Stimulated activated CD4-positive, alpha-beta T cell treated with anti-CD3 and anti-CD28 coated beads, Interleukin-15, amount 100 ng/mL, for 48 hours (primary cell): ENCODE measurements around the gene PPP1R16B.

ENCODE experiments used
- DNase-seq, 2 donors: peaks; one replicate each; pipeline ENCODE4 v3.0.0-alpha.2; 2020; ENCODE audit warnings: low read depth in 2 of 2

PPP1R16B gene

GRCh38 chr20:38805502-38805957 is at the start of gene PPP1R16B:
Gene PPP1R16B, plus strand, starts transcription at chr20:38805697. Its CDS starts 30,229 bp downstream, at chr20:38835926.
- peak; percentile 34 to 73 for DNase-seq

- DNase-seq, result no peak
Measured at GRCh38 chr20:38757145-38757775, 48.2 kb upstream of the PPP1R16B start.

DNA sequence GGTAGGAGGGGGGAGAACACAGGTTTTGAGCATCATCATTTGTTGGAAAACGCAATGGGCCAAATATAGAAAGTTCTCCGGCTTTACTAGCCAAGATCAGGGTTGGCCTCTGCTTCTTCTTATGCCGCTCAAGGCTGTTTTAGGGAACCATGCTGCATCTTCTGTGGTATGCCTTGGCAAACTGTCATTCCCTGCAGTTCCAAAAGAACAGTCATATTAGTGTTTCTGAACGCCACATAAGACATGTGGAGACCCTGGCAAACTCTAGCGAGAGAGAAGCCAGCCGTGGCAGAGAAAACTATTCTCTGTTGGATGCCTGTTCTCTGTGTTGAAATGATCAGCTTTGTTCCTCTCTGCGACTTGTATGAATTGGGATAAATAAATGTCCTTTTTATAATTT is 46.4 kb upstream of the PPP1R16B start:
- DNase-seq, result no peak

GRCh38 chr20:38760978-38761377 is 44.5 kb upstream of the PPP1R16B start:
- DNase-seq, result no peak

DNA sequence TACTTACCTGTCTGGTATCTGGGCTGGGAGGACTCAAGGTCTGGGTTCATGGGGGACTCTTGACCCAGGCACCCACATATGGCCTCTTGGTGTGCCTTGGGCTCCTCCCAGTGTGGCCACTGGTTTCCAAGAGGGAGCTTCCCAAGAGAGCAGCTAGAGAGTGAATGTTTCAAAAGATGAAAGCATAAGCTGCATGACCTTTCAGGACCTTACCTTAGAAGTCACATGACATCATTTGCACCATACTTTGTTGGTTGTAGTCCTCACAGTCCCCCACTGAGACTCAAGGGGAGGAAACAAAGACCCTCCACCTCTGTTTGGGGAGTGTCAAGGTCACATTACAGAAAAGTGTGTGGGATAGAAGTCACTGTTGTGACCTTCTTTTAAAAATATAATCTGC is 43.3 kb upstream of the PPP1R16B start:
- no peak for DNase-seq

- DNase-seq, result no peak
Measured at GRCh38 chr20:38763616-38764015, 41.9 kb upstream of the PPP1R16B start.

DNA sequence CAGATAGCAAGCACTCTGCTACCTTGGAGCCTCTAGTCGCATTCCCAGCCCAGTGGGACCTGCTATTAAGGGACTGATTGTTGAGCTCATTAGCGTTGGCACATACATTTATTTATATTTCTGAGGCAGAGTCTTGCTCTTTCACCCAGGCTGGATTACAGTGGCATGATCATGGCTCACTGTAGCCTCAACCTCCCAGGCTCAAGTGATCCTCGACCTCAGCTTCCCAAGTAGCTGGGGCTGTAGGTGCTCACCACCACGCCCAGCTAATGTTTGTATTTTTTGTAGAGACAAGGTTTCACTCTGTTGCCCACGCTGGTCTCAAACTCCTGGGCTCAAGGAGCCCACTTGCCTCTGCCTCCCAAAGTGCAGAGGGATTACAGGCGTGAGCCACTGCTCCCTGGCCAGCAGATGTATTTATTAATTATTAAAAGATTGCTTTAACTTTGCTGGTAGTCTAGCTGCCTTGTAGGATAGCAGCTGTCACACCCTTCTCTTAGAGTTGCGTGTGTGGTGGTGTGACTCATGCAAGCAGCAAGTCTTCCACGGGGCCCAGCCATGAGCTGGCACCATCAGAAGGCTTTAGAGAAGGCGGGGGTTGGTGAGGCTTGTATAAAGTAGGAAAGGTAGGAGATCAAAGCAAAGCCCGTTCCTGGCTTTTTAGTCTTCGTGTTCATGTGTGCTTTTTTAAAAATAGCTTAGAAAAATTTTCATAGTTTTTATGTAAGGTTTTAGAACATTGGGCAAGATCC is 40.8 kb upstream of the PPP1R16B start:
- DNase-seq, result peak; percentile 47 to 54

- DNase-seq, result no peak
Measured at GRCh38 chr20:38766071-38766470, 39.4 kb upstream of the PPP1R16B start.

DNA sequence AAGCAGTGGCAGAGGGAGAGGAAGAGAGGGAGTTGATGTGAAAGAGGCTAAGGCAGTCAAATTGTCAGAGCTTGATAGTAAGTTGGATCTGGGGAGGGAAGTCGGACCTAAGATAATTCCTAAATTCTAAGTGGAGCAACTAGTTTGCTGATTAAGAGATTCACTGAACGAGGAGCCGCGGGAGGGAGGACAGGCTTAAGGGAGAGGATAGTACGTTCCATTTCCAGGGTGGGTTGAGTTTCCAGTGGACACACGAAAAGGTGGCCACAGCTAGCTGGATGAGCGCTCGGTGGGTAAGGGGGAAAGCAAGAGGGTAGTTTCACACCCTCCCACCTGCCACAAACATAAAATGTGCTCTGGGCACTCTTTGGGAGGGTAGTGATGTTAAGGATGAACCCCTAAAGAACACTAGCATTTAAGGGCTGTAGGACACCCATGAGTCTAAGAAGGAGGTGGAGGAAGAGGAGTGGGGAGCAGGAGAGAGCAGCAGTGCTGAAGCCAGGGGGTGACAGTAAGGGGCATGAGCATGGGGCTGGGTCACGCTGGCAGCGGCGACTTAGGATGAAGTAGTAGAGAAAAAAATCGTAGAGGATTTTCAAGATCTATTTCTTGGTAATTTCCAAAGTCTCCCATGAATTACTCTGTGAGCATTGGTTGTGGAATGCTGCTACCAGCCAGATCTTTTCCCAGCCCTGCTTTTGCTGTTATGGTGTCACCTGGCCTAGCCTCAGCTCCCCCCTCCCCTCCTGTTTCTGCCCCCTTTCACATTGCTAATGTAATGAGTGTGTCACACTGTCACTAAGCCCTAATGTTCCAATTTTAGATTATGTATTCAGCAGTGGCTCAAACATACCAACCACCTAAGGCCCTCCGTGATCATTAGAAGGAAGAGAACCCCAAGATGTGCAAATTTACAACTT is 35.9 kb upstream of the PPP1R16B start:
- no peak for DNase-seq

DNA sequence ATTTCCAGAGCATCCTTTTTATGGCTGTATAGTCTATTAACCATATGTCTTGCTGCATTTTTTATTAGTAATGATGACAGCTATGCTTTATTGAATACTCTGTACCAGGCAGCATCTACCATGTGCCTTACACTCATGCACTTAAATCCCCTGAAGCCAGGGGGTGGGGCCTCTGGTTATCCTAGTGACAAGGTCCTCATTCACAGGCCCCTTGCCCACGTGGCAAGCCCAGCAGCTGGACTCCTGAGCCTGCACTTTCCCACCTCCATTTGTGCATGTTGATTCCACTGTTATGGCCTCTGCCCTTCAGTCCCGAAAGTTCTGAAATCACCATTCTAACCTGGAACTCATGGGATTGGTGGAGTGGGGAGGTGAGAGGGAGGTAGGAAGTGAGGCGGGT is 35.0 kb upstream of the PPP1R16B start:
- no peak for DNase-seq

DNA sequence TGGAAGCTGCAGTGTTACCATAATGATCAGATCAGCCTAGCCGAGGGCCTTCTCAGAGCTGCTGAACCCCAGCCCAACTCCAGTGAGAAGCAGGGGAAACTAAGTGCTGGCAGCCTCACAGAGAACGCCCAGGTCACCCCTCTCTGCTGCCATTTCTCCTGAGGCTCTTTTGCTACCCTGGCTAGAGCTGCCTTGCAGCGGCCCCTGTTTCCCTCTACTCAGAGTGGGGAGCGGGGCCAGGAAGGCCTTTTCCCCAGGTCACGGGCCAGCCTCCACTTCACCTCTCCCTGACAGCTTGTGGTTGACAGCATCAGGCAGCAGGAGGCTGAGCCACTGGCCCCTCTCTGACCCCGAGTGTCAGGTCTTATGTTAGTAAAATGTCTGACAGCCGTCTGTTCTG is 34.5 kb upstream of the PPP1R16B start:
- DNase-seq, result no peak

- DNase-seq, result no peak
Measured at GRCh38 chr20:38771621-38772020, 33.9 kb upstream of the PPP1R16B start.

DNA sequence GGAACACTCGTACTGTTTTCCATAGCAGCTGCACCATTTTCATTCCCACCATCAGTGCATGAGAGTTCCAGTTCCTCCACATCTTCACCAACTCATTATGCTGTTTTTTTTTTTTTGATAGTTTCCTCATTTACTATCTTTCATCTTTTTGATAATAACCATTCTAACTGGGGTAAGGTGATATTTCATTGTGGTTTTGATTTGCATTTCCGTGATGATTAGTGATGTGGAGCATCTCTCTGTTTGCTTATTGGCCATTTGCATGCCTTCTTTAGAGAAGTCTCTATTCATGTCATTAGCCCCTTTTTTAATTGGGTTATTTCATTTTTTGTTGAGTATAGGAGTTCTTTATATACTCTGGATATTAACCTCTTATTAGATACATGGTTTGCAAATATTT is 31.3 kb upstream of the PPP1R16B start:
- DNase-seq, result no peak

DNA sequence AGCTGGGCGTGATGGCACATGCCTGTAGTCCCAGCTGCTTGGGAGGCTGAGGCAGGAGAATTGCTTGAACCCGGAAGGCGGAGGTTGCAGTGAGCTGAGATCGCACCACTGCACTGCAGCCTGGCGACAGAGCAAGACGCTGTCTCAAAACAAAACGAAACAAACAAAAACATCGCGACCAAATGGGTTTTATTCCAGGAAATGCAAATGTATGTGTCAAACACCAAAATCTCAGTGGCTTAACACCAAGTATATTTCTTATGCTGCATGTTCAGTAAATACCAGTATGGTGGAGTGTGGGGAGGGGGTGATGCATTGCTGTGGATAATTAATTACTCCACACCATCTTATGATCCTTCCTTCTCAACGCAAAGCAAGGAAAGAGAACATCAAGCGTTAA is 29.1 kb upstream of the PPP1R16B start:
- DNase-seq, result no peak

- DNase-seq, result no peak
Measured at GRCh38 chr20:38779247-38780097, 26.0 kb upstream of the PPP1R16B start.

- no peak for DNase-seq
Measured at GRCh38 chr20:38782275-38782674, 23.2 kb upstream of the PPP1R16B start.

GRCh38 chr20:38787870-38788269 is 17.6 kb upstream of the PPP1R16B start:
- DNase-seq, result no peak

- DNase-seq, result no peak
Measured at GRCh38 chr20:38789503-38790199, 15.8 kb upstream of the PPP1R16B start.

- DNase-seq, result peak in 1 of 2 donors; percentile 35
Measured at GRCh38 chr20:38790200-38791053, 15.1 kb upstream of the PPP1R16B start.

GRCh38 chr20:38791291-38791690 is 14.2 kb upstream of the PPP1R16B start:
- DNase-seq, result no peak
